GM23248 (cell line): ENCODE results near the gene PIK3R1. TPM values are rescaled to one million over a fixed set of nuclear protein-coding genes. Genes with fewer than 3 reads are reported as not detected.

ENCODE experiments used
- DNase-seq: peaks from one replicate; pipeline ENCODE4 v3.0.0-alpha.2; 2015
- H2AFZ ChIP-seq: fragments of 200-600 bp; sonication (generic); 2 replicates; pipeline ENCODE4 v1.6.1; 2016; ENCODE audit warnings: antibody characterized with exemption
- H3F3A ChIP-seq: fragments of 200-600 bp; sonication (generic); 2 replicates; pipeline ENCODE4 v1.6.1; 2016; ENCODE audit warnings: mild to moderate bottlenecking, antibody characterized with exemption, mixed run types; ENCODE audit not compliant: insufficient read depth
- H3K27ac ChIP-seq: fragments of 200-600 bp; sonication (generic); 2 replicates; pipeline ENCODE4 v1.5.1; 2016; ENCODE audit warnings: mild to moderate bottlenecking
- H3K27me3 ChIP-seq: fragments of 200-600 bp; sonication (generic); replicated peaks from 2 replicates; pipeline ENCODE4 v1.6.1; 2016; ENCODE audit warnings: mild to moderate bottlenecking; ENCODE audit not compliant: insufficient read depth
- H3K36me3 ChIP-seq: fragments of 200-600 bp; sonication (generic); 2 replicates; pipeline ENCODE4 v1.6.1; 2016; ENCODE audit warnings: low read depth, mild to moderate bottlenecking
- H3K4me1 ChIP-seq: fragments of 200-600 bp; sonication (generic); 2 replicates; pipeline ENCODE4 v1.6.1; 2016; ENCODE audit warnings: mild to moderate bottlenecking; ENCODE audit not compliant: insufficient read depth
- H3K4me2 ChIP-seq: fragments of 200-600 bp; sonication (generic); one replicate; pipeline ENCODE4 v1.6.1; 2016; ENCODE audit warnings: mild to moderate bottlenecking; ENCODE audit not compliant: unreplicated experiment
- H3K4me3 ChIP-seq: fragments of 200-600 bp; sonication (generic); 2 replicates; pipeline ENCODE4 v1.5.1; 2016; ENCODE audit warnings: mild to moderate bottlenecking
- H3K79me2 ChIP-seq: fragments of 200-600 bp; sonication (generic); 2 replicates; pipeline ENCODE4 v1.6.1; 2016; ENCODE audit warnings: mild to moderate bottlenecking; ENCODE audit not compliant: insufficient read depth
- H3K9ac ChIP-seq: fragments of 200-600 bp; sonication (generic); 2 replicates; pipeline ENCODE4 v1.6.1; 2016; ENCODE audit warnings: mild to moderate bottlenecking
- H3K9me2 ChIP-seq: fragments of 200-600 bp; sonication (generic); 2 replicates; pipeline ENCODE4 v1.6.1; 2016; ENCODE audit warnings: mixed run types, mild to moderate bottlenecking, moderate library complexity; ENCODE audit not compliant: insufficient read depth
- H3K9me3 ChIP-seq: fragments of 200-600 bp; sonication (generic); one replicate; pipeline ENCODE4 v1.6.1; 2017; ENCODE audit warnings: low read depth
- H4K20me1 ChIP-seq: fragments of 200-600 bp; sonication (generic); 2 replicates; pipeline ENCODE4 v1.6.0; 2016; ENCODE audit not compliant: insufficient read depth
- EZH2 ChIP-seq: fragments of 200-600 bp; sonication (generic); IDR thresholded peaks from 2 replicates; pipeline ENCODE4 v1.6.1; 2018; ENCODE audit warnings: antibody characterized with exemption, mild to moderate bottlenecking; ENCODE audit not compliant: insufficient read depth, poor library complexity, severe bottlenecking
- EZH2phosphoT487 ChIP-seq: fragments of 200-600 bp; sonication (generic); IDR thresholded peaks from 2 replicates; pipeline ENCODE4 v1.6.1; 2018; ENCODE audit warnings: antibody characterized with exemption, moderate library complexity, mild to moderate bottlenecking, low read depth; ENCODE audit not compliant: insufficient read depth
- WGBS, 2 experiments: methylation state at CpG; one replicate each; pipeline ENCODE4 v1.1.6; 2015 to 2017; ENCODE audit warnings: low lambda C conversion rate in 2 of 2, low coverage in 1 of 2; ENCODE audit errors: missing lambda C conversion rate in 2 of 2; 5-methylcytosine and 5-hydroxymethylcytosine counted together
- in situ Hi-C: fragments of 300-500 bp; cut with MboI; formaldehyde crosslinking; loops from 2 replicates; pipeline ENCODE4 v1.15.0; 2020
- polyA plus RNA-seq: library from polyadenylated mRNA; unstranded; fragments of >200 nt; fragmentation: Nextera tagmentation; extraction: Ambion mirVana; gene quantifications from 2 replicates; pipeline ENCODE4 v1.2.1, GENCODE V29; 2016
- total RNA-seq: library from RNA; depleted of rRNA; stranded (reverse); fragments of >200 nt; shearing (Covaris generic); gene quantifications from 2 replicates; pipeline ENCODE4 v1.2.3, GENCODE V29; 2014

Gene PIK3R1
- total and polyA plus RNA-seq, 2 experiments from 2014 or later = 8.4 to 14.4 TPM

GRCh38 chr5:68245319-68245718, 29.8 kb downstream of the PIK3R1 start:
- Histone ChIP-seq H3K9ac (no peak overlapping the region), H3K27me3 (no peaks in the 10 kb centered on the region), H3K27ac (no peak overlapping the region), H2AFZ (no peak overlapping the region), H3K9me3 (no peaks in the 10 kb centered on the region), H4K20me1 (no peaks in the 10 kb centered on the region), H3K36me3 (no peaks in the 10 kb centered on the region), H3K9me2 (no peaks in the 10 kb centered on the region), H3F3A (peaks cover 10% of the 10 kb centered on the region), H3K4me2 (no peak overlapping the region), H3K4me3 (no peak overlapping the region), H3K79me2 (peaks cover 99% of the 10 kb centered on the region), H3K4me1 (peaks cover 30% of the 10 kb centered on the region)
- in situ Hi-C loops = no loop called here
- DNase-seq = peak; percentile 55
- no peak for TF ChIP-seq EZH2phosphoT487
- TF ChIP-seq EZH2 = no peak
- whole genome bisulfite sequencing, 2 experiments = 6 to 12% methylated on average over 3 of the region's 3 CpGs

- no peak overlapping the region for H3K4me3 ChIP-seq
- H3K79me2 ChIP-seq = peaks cover 98% of the 10 kb centered on the region
- in situ Hi-C loops = no loop called here
- WGBS, 2 experiments = 94 to 98% methylated on average over 3 of the region's 3 CpGs
- peaks cover 6% of the 10 kb centered on the region for H3F3A ChIP-seq
- H3K27me3 ChIP-seq = no peaks in the 10 kb centered on the region
- H4K20me1 ChIP-seq = no peaks in the 10 kb centered on the region
- H3K9me2 ChIP-seq = no peaks in the 10 kb centered on the region
- DNase-seq = no peak
- H3K4me1 ChIP-seq = peaks cover 35% of the 10 kb centered on the region
- H3K27ac ChIP-seq = no peak overlapping the region
- no peaks in the 10 kb centered on the region for H3K9me3 ChIP-seq
- no peak overlapping the region for H3K4me2 ChIP-seq
- no peak overlapping the region for H3K9ac ChIP-seq
- H2AFZ ChIP-seq = no peak overlapping the region
- TF ChIP-seq EZH2phosphoT487 (no peak), EZH2 (no peak)
- no peaks in the 10 kb centered on the region for H3K36me3 ChIP-seq
Measured at GRCh38 chr5:68246802-68247201, 31.2 kb downstream of the PIK3R1 start.

- DNase-seq = no peak
- Histone ChIP-seq H3K36me3 (no peaks in the 10 kb centered on the region), H2AFZ (no peak overlapping the region), H3F3A (peaks cover 13% of the 10 kb centered on the region), H3K4me2 (no peak overlapping the region), H3K9me3 (no peaks in the 10 kb centered on the region), H3K27ac (no peak overlapping the region), H3K9ac (no peak overlapping the region), H3K4me3 (no peak overlapping the region), H3K9me2 (no peaks in the 10 kb centered on the region), H3K4me1 (peaks cover 43% of the 10 kb centered on the region), H3K27me3 (no peaks in the 10 kb centered on the region), H4K20me1 (no peaks in the 10 kb centered on the region), H3K79me2 (peaks cover 90% of the 10 kb centered on the region)
- in situ Hi-C loops = no loop called here
- WGBS, 2 experiments = 97 to 98% methylated on average over 3 of the region's 3 CpGs
- no peak for TF ChIP-seq EZH2
- no peak for TF ChIP-seq EZH2phosphoT487
Measured at GRCh38 chr5:68247627-68248026, 32.1 kb downstream of the PIK3R1 start.

- no peak overlapping the region for H2AFZ ChIP-seq
- in situ Hi-C loops = no loop called here
- no peaks in the 10 kb centered on the region for H3K9me2 ChIP-seq
- no peak overlapping the region for H3K4me3 ChIP-seq
- peaks cover 86% of the 10 kb centered on the region for H3K79me2 ChIP-seq
- H3K9ac ChIP-seq = no peak overlapping the region
- DNase-seq = no peak
- H3K36me3 ChIP-seq = no peaks in the 10 kb centered on the region
- WGBS, 2 experiments = 80 to 84% methylated on average over 2 of the region's 2 CpGs
- H4K20me1 ChIP-seq = no peaks in the 10 kb centered on the region
- no peaks in the 10 kb centered on the region for H3K27me3 ChIP-seq
- no peaks in the 10 kb centered on the region for H3K9me3 ChIP-seq
- H3F3A ChIP-seq = peaks cover 25% of the 10 kb centered on the region
- no peak for TF ChIP-seq EZH2phosphoT487
- no peak for TF ChIP-seq EZH2
- H3K27ac ChIP-seq = no peak overlapping the region
- H3K4me2 ChIP-seq = no peak overlapping the region
- peaks cover 48% of the 10 kb centered on the region for H3K4me1 ChIP-seq
Measured at GRCh38 chr5:68248896-68249295, 33.3 kb downstream of the PIK3R1 start.

GRCh38 chr5:68249520-68249919, 34.0 kb downstream of the PIK3R1 start:
- Histone ChIP-seq H3K27me3 (no peaks in the 10 kb centered on the region), H3K4me1 (peaks cover 55% of the 10 kb centered on the region), H4K20me1 (no peaks in the 10 kb centered on the region), H3K9me2 (no peaks in the 10 kb centered on the region), H3K9ac (no peak overlapping the region), H3K4me2 (no peak overlapping the region), H2AFZ (no peak overlapping the region), H3K79me2 (peaks cover 87% of the 10 kb centered on the region), H3K9me3 (no peaks in the 10 kb centered on the region), H3F3A (peaks cover 31% of the 10 kb centered on the region), H3K36me3 (no peaks in the 10 kb centered on the region), H3K27ac (no peak overlapping the region), H3K4me3 (no peak overlapping the region)
- DNase-seq = no peak
- in situ Hi-C loops = no loop called here
- WGBS, 2 experiments = 97% methylated on average over 2 of the region's 2 CpGs
- TF ChIP-seq EZH2 = no peak
- no peak for TF ChIP-seq EZH2phosphoT487
